GM19372 (cell line): ENCODE results near the gene LARP7.
"Not testable (repeated sequence)": the region's sequence is repeated elsewhere in the genome, so short reads cannot be mapped to it uniquely, and the experiment has no call there.

ENCODE experiments used
- ATAC-seq: cut with Tn5 transposase; IDR thresholded peaks from one replicate; pipeline ENCODE4 v1.9.1; 2021; ENCODE audit warnings: mild to moderate bottlenecking, low read depth, moderate library complexity; ENCODE audit not compliant: unreplicated experiment

LARP7 gene

DNA sequence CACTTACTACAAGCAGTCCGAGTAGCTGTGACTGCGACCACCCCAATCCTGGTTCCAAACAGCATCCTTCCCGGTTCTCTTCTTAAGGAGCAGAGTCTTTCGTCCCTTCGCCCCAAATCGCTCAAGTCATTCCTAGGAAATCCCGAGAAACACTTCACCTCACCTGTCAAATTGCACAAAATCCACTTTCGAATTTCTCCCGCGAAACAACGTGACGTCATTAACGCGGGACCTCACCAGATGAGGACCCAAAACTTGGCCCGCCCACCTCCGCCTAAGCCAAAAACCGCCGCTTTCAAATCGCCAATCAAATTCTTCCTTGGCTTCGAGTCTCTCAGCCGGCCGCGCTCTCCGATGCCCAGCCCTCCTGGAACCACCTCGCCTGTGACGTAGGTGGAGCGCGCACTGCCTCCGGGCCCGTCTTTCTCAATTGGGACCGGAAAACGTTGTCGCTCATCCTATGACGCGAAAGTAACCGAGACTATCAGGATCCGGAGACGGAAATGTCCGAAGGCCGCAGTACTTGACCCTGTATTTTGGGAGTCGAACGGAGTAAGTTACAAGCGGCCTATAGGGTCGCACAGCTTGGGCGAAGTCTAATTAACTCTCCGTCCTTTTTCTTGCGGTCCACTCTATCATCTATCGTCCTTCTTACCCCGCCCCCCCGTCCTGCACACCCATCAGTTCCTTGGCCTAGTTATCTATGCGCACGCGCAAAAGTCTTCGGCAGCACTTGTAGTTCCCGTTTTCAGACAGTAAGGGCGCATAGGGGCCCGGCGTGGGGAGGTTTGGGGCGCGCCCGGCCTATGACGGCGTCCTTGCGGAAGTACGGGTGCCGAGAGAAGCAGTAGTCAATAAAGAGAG lies at the start of gene LARP7, which contains the start of gene ZGRF1:
LARP7 (plus strand) TSS at position 456 of the 864 bp plus-strand sequence. CDS start 7,527 bp downstream, outside the sequence.
ZGRF1 (minus strand) TSS at position 222 of the 864 bp plus-strand sequence. CDS start 3,733 bp downstream, outside the sequence.
- ATAC-seq = peak; percentile 91

DNA sequence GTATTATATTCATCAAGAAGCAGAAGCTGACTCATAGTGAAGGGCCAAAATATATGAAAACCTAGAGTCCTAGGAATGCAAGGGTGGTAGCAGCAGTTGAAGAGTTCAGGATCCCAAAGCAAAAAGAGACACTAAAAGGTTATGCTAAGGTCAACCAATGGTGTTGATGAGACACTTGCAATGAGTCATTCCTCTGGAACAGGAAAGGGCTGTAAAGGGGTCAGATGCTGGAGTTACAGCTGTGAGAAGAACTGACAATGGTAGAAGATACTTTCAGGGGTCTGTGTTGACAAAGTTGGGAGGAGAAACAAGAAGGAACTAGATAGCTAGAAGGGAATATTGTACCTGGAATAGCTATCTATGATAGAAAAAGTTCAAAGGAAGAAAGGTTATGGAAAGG lies 47.7 kb upstream of the LARP7 start:
- no peak for ATAC-seq

DNA sequence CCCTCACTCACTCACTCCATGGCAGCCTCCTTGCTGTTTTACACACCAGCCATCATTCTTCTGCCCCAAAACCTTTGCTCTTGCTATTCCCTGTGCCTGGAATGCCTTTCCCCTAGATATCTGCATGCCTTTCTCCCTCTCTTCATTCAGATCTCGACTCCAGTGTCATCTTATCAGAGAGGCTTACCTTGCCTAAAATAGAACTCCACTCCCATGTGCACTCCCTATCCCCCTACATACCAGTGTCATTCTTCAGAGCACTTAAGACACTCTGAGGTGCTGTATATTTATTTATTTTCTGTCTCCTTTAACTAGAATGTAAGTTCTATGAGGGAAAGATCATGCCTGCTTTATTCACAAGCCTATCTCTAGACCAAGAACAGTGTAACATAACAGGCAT lies 45.4 kb upstream of the LARP7 start:
- ATAC-seq = no peak

DNA sequence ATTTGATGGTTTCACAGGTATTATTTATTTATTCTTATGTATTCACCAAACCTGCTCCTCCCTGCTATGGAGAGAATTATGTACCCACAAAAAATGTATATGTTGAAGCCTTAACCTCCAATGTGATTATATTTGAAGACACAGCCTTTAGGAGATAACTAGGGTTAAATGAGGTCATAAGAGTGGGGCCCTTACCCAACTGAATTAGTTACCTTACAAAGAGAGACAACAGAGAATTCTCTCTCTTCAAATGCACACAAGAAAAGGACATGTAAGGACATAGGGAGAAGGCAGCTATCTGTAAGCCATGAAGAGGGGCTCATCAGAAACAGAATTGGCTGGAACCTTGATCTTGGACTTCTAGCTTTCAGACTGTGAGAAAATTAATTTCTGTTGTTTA lies 44.2 kb upstream of the LARP7 start:
- no peak for ATAC-seq

DNA sequence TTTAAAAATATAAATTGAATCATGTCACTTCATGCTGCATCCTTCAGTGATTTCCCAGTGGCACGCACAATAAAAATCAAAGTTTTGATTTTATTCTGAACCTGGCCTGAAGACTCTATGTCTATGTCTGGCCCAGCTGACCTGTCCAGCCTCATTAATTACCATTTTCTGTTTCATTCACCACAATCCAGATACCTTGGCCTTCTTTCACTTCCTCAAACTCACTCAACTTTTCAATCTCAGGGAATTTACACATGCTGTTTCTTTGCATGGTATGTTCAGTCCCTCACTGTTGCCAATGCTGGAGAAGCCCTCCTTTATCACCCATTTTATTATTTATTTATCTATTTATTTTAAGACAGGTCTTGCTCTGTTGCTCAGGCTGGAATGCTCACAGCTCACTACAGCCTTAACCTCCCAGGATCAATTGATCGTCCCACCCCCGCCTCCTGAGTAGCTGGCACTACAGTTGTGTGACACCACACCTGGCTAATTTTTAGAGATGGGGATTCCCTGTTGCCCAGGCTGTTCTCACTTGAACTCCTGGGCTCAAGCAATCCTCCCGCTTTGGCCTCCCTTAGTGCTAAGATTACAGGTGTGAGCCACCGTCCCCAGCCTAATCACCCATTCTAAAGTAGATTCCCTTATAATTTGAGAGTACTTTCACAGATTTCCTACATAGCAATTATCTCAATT lies 43.4 kb upstream of the LARP7 start:
- ATAC-seq = peak; percentile 60

- no peak for ATAC-seq
These were observed 42.0 kb upstream of the LARP7 start for GRCh38 chr4:112594993-112595392.

DNA sequence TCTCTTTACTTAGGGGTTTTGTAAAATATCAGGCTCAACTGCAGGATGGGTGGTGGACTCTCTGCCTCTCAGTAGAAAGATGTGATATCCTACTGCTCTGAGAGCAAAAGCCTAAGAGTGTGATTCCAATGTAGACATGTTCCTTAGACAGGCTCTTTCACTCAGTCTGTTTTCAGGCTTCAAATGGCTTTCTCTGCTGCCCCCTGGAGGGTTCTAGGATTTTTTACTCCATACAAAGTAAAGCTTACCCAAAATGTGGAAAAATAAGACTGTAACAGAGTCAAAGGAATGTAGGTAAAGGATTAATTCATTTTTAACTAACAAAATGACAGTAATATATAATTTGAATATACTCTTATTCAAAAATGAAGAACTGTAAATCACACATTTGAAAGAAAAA lies 32.4 kb upstream of the LARP7 start:
- peak; percentile 74 for ATAC-seq

DNA sequence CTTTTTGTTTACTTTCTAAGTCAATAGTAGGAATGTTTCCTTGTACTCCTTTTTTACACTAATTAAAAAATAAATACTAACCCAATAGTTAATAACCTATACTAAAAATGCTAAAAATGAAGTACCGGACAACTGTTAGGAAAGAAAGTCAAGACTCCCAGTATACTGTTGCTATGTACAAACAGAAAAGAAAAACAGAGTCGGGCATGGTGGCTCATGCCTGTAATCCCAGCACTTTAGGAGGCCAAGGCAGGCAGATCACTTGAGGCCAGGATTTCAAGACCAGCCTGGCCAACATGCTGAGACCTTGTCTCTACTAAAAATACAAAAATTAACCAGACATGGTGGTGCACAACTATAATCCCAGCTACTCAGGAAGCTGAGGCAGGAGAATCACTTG lies 24.1 kb upstream of the LARP7 start:
- ATAC-seq = not testable (repeated sequence)

- no peak for ATAC-seq
These were observed 20.0 kb upstream of the LARP7 start for GRCh38 chr4:112616984-112617383.

GRCh38 chr4:112626228-112626627 lies 10.7 kb upstream of the LARP7 start:
- ATAC-seq = no peak

- ATAC-seq = no peak
These were observed 3.3 kb upstream of the LARP7 start for GRCh38 chr4:112633477-112634235.

- ATAC-seq = peak; percentile 1
These were observed 566 bp downstream of the LARP7 start for GRCh38 chr4:112637552-112637866.

- ATAC-seq = no peak
These were observed 5.6 kb downstream of the LARP7 start for GRCh38 chr4:112642526-112642925.

GRCh38 chr4:112644595-112645535 lies 7.9 kb downstream of the LARP7 start:
- ATAC-seq = not testable (repeated sequence)

- ATAC-seq = no peak
These were observed 8.8 kb downstream of the LARP7 start for GRCh38 chr4:112645541-112646329.

GRCh38 chr4:112646632-112647537 lies 9.9 kb downstream of the LARP7 start:
- no peak for ATAC-seq

GRCh38 chr4:112647785-112648184 lies 10.8 kb downstream of the LARP7 start:
- ATAC-seq = no peak
